Ovary (tissue), 9 donors: Measurements from ENCODE around the gene PDCD2. TPM values are rescaled to one million over a fixed set of nuclear protein-coding genes. Genes with fewer than 3 reads are reported as not detected.

Experiments used
- DNase-seq, 5 donors: peaks; one replicate each; pipeline ENCODE4 v3.0.0-alpha.2; 2019 to 2020
- H3K27ac ChIP-seq, 2 donors: fragments of 200-600 bp; one replicate each; pipeline versions ENCODE4 v1.5.1 to v1.8.0; 2019 to 2022
- H3K27me3 ChIP-seq: fragments of 200-600 bp; one replicate; pipeline ENCODE4 v1.8.0; 2022
- H3K36me3 ChIP-seq: fragments of 200-600 bp; sonication (generic); one replicate; pipeline ENCODE4 v1.5.1; 2019
- H3K4me1 ChIP-seq: one replicate; pipeline ENCODE4 v1.8.1; 2013; ENCODE audit warnings: mild to moderate bottlenecking, moderate library complexity; ENCODE audit not compliant: insufficient read depth
- H3K4me3 ChIP-seq: fragments of 200-600 bp; sonication (generic); one replicate; pipeline ENCODE4 v1.5.1; 2017
- H3K9me3 ChIP-seq, 2 donors: fragments of 200-600 bp in 1 of 2; sonication (generic) in 1 of 2; one replicate each; pipeline versions ENCODE4 v1.5.1 to v1.8.1; 2013 to 2019; ENCODE audit warnings: mild to moderate bottlenecking in 1 of 2, moderate library complexity in 1 of 2
- EP300 ChIP-seq: sonication (generic); formaldehyde crosslinking; IDR thresholded peaks from one replicate; pipeline ENCODE4 v1.6.1; 2017; ENCODE audit warnings: antibody characterized with exemption
- POLR2A ChIP-seq: fragments of 450-650 bp; IDR thresholded peaks from one replicate; pipeline ENCODE4 v1.6.1; 2017; ENCODE audit warnings: antibody characterized with exemption, mild to moderate bottlenecking, moderate library complexity
- WGBS, 3 donors: extraction: QIAGEN DNeasy Blood & Tissue Kit in 1 of 3; methylation state at CpG; one replicate each; pipeline versions ENCODE4 v1.1.5 to v1.1.7; 2013 to 2017; 5-methylcytosine and 5-hydroxymethylcytosine counted together
- intact Hi-C, 4 donors: fragments of 100-400 bp; cut with DNase I; formaldehyde crosslinking; loops; one replicate each; pipeline versions ENCODE4 v1.11.0 to v1.15.1; 2022 to 2023
- polyA plus RNA-seq, 2 donors: library from polyadenylated mRNA; stranded (reverse); fragments of 200-250 nt in 1 of 2; fragments of 350-450 nt in 1 of 2; fragmentation: Illumina TruSeq in 1 of 2; extraction: RNeasy Lipid Tissue Mini Kit (QIAGEN cat#74804) in 1 of 2; gene quantifications; one replicate each; pipeline ENCODE4 v1.2.3, GENCODE V29; 2013 to 2014
- total RNA-seq, 7 donors: library from RNA; depleted of rRNA in 2 of 7; stranded (reverse); fragments of >200 nt in 2 of 7; fragmentation: NEBNext Ultra II Directional in 3 of 7; extraction: Animal tissue kit (Norgen Biotek cat#: 25700) in 3 of 7; gene quantifications; one replicate each; pipeline versions ENCODE4 v1.1.0 to v1.2.4, GENCODE V29; 2016 to 2023
- TF ChIP-seq, protein P1 (sequence below), 3 donors: fragments of 450-650 bp in 2 of 3; fragments of 200-600 bp in 1 of 3; IDR thresholded peaks; one replicate each; pipeline versions ENCODE4 v1.5.1 to v1.8.0; 2016 to 2022; ENCODE audit warnings: antibody characterized with exemption in 3 of 3, mild to moderate bottlenecking in 1 of 3
- donor health status: DM: no; HTN: no; CAD: no; lungs with moderate emphysema.
- donor health status: DM: no; HTN: no; CAD: no.
- donor health status: Bipolar disorder and iron deficiency.
- donor health status: DM: yes; HTN: yes; CAD: no.
- donor health status: DM: no; HTN: no; CAD: no.
- donor health status: DM: yes; HTN: yes; CAD: no.

The PDCD2 gene
- total and polyA plus RNA-seq, 9 donors, result 37.4 to 75.0 (median 51.2) TPM

DNA sequence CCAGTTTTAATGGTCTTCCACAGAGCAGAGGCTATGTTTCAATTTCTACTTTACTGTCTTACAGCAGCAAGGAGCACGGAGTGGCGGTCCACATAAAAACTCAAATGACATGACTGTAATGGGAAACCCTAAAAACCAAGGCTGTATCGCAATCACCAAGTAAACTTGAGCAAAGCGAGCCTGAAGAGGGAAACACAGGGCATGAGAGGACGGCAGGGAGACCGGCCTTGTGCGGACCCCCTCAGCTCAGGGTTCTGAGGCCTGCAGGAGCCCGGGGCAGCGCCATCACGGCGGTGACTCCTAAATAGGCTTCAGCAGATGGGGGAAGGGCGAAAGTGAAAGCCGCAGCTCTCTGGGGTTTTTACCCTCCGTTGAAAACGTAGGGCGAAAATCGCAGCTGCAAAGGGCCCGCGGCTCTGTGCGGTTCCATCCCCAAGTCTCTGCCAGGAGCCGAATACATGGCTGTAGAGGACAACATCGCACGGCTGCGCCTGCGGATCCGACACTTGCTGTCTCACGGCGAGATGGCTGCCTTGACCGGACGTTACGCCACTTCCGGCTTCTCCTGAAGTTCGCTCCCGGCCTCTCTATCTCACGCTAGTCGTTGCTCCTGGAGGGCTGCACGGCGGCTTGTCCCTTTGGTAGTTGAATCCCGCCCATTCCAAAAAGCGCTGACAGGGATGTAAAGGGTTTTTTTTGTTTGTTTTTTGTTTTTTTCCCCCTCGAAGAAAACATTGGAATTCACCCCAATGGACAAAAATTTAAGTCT is 31.5 kb downstream of the PDCD2 start, which contains the start of gene PSMB1:
Gene PSMB1, minus strand, starts transcription at position 543 of the 769 bp plus-strand sequence. Its CDS starts 65 bp downstream, at position 478.
- H3K27ac ChIP-seq, result peak within 1 kb of the TSS; percentile 74 to 85
- H3K9me3 ChIP-seq, result no peaks in the 10 kb centered on the region
- peaks cover 7% of the 10 kb centered on the region for H3K4me1 ChIP-seq
- TF ChIP-seq, protein P1, sequence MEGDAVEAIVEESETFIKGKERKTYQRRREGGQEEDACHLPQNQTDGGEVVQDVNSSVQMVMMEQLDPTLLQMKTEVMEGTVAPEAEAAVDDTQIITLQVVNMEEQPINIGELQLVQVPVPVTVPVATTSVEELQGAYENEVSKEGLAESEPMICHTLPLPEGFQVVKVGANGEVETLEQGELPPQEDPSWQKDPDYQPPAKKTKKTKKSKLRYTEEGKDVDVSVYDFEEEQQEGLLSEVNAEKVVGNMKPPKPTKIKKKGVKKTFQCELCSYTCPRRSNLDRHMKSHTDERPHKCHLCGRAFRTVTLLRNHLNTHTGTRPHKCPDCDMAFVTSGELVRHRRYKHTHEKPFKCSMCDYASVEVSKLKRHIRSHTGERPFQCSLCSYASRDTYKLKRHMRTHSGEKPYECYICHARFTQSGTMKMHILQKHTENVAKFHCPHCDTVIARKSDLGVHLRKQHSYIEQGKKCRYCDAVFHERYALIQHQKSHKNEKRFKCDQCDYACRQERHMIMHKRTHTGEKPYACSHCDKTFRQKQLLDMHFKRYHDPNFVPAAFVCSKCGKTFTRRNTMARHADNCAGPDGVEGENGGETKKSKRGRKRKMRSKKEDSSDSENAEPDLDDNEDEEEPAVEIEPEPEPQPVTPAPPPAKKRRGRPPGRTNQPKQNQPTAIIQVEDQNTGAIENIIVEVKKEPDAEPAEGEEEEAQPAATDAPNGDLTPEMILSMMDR (IDR thresholded peaks at IDR 0.05), result peak in 1 of 3 donors; percentile 4
- TF ChIP-seq EP300, result no peak
- TF ChIP-seq POLR2A, result peak; percentile 98
- no peaks in the 10 kb centered on the region for H3K27me3 ChIP-seq
- no peaks in the 10 kb centered on the region for H3K36me3 ChIP-seq
- H3K4me3 ChIP-seq, result peak within 1 kb of the TSS; percentile 84
- WGBS, 3 donors, result 0 to 2% (median 1%) methylated on average over 41 of the region's 41 CpGs
- intact Hi-C loops, result loop anchor here in 1 of 4 donors (5.0 kb wide), 1 partner anchor 801 kb away; the partner anchor contains the start of genes DYNLT2 and ERMARD
- DNase-seq, result peak; percentile 90 to 93 (median 92)

DNA sequence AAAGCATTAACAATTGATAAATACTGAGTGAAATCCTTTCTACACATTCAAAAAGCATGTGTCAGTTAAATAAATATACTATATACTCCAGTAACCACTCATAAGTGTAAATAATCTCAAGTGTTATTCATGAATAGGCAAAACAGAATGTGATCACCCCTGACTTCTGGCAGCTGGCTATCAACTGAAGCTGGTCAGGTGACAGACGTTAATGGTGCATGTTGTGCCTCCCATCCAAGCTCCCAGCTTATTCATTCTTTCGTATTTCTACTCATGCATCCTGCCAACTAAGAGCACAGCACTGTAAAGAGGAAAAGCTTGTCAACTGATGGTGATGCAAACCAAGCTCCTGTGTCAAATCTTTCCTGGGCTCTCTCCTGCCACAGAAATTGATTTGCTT is 39.0 kb downstream of the PDCD2 start:
- H3K36me3 ChIP-seq, result no peaks in the 10 kb centered on the region
- intact Hi-C loops, result no loop called here
- DNase-seq, result no peak
- H3K4me1 ChIP-seq, result no peaks in the 10 kb centered on the region
- H3K9me3 ChIP-seq, result no peaks in the 10 kb centered on the region
- no peak overlapping the region for H3K4me3 ChIP-seq
- H3K27me3 ChIP-seq, result no peaks in the 10 kb centered on the region
- WGBS, 3 donors, result 7 to 10% (median 10%) methylated on average over 2 of the region's 2 CpGs
- H3K27ac ChIP-seq, result no peak overlapping the region
- TF ChIP-seq EP300 (no peak), POLR2A (no peak)
- TF ChIP-seq, protein P1 (IDR thresholded peaks at IDR 0.05), result no peak

DNA sequence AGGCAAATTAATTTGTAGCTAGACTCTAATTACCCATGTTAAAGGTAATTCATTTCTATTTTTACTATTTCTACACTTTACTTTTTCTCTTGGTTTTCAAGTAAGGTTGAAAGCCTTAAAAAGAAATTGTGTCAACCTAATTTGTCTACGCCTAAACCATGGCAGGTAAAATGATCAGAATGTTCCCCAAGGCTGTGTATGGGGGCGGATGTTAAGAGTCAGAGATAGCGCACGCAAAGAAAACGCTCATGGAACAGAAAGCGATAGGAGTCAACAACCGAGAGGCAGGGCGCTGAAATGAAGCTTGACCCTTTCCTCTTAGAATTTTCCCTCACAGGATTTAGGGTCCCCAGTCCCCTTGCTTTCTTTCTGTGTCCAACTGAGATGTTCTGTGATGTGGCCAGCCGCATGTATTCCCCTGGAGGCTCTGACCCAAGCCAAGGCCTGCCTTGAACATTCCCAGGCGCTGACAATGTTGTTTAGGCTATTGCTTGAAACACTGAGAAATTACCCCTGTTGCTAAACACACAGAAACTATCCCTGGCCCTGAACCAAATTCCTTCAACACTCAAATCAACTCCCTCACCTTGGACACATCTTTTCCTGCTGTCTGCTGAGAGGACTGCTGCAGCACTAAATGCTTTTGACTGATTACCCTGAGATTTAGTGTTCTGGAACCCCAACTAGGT is 42.3 kb downstream of the PDCD2 start:
- Histone ChIP-seq H3K4me3 (no peak overlapping the region), H3K36me3 (no peaks in the 10 kb centered on the region), H3K27me3 (no peaks in the 10 kb centered on the region), H3K27ac (no peak overlapping the region), H3K4me1 (no peaks in the 10 kb centered on the region), H3K9me3 (no peaks in the 10 kb centered on the region)
- TF ChIP-seq EP300 (no peak), POLR2A (no peak)
- TF ChIP-seq, protein P1 (IDR thresholded peaks at IDR 0.05), result no peak
- intact Hi-C loops, result no loop called here
- no peak for DNase-seq
- 73 to 83% (median 76%) methylated on average over 10 of the region's 10 CpGs for WGBS, 3 donors

DNA sequence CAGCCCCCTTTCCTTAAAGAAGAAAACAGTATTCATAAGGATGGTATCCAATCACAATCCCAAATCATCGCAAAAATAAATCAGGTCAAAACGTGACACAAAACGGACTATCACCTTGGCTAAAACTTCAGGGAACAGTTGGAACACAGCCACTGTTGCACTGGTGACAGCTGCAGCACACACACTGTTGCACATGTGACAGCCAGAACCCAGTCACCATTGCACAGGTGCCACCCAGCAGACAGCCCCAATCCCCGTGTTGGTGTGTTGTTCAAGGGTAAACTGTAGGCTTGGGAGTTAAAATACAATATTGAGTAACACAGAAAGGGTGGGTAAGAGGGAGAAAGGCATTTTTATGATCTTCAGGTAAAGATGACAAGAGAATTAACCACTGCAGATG is 47.1 kb downstream of the PDCD2 start:
- TF ChIP-seq, protein P1 (IDR thresholded peaks at IDR 0.05), result no peak
- TF ChIP-seq POLR2A, result no peak
- TF ChIP-seq EP300, result no peak
- no peak overlapping the region for H3K4me3 ChIP-seq

More for the DNA sequence above, 47.1 kb downstream of the PDCD2 start:
- no peak for DNase-seq
- Histone ChIP-seq H3K9me3 (no peaks in the 10 kb centered on the region), H3K4me1 (no peaks in the 10 kb centered on the region), H3K27ac (no peak overlapping the region), H3K36me3 (no peaks in the 10 kb centered on the region), H3K27me3 (no peaks in the 10 kb centered on the region)
- 82 to 88% (median 86%) methylated on average over 4 of the region's 4 CpGs for WGBS, 3 donors
- intact Hi-C loops, result no loop called here
